ENCODE measurements around the gene MIP. TPM values are rescaled to one million over a fixed set of nuclear protein-coding genes. Genes with fewer than 3 reads are reported as not detected.

The MIP gene
- total and polyA plus RNA-seq, 2 of the 13 experiments (the other 11 are each of a cell fraction or from before 2014, with no cell fraction given): not detected

- no peak for TF ChIP-seq ZNF570 (CRISPR knock-in tag; IDR thresholded peaks at IDR 0.05; ENCODE audit: borderline replicate concordance)
- no peak for TF ChIP-seq CREB3 (CRISPR knock-in tag; IDR thresholded peaks at IDR 0.05)
- TF ChIP-seq NFIC (IDR thresholded peaks at IDR 0.05; ENCODE audit: low read length): no peak
- TF ChIP-seq MZF1 (CRISPR knock-in tag; IDR thresholded peaks at IDR 0.05; ENCODE audit: borderline replicate concordance): no peak
- no peak for TF ChIP-seq POLR2G (IDR thresholded peaks at IDR 0.05; ENCODE audit: low read depth, low read length)
- TF ChIP-seq ZBTB1 (CRISPR knock-in tag; IDR thresholded peaks at IDR 0.05; ENCODE audit: borderline replicate concordance): no peak
- TF ChIP-seq HBP1 (CRISPR knock-in tag; IDR thresholded peaks at IDR 0.05; ENCODE audit: low read depth): no peak
Observed at GRCh38 chr12:56425940-56426438, 28.5 kb downstream of the MIP start (continued).

DNA sequence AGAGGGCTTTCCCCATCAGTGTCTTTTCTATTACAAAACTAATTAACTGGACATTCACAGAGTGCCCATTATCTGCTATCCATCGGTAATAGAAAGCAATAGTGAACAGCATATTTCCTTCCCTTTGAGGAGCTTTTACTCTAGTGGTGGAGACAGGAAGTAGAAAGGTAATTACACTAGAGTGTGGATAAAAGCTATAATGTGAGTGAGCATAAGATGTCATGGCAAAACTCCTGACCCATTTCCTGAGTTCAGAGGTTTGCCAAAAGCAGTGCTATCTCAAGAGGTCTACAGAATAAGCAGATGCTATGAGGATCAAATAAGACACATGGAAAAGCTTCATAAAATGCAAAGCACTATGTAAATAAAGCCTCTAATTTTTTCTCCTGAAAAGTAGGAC, 29.3 kb downstream of the MIP start:
- no peak overlapping the region for H3K4me3 ChIP-seq (replicated peaks in 1 of 3; ENCODE audit: insufficient read depth in 1 of 3, low read depth in 2 of 3, low read length in 3 of 3)
- ChIA-PET POLR2A (no interaction called here), CTCF (ENCODE audit: low intra/inter-chr PET ratio, low total read pairs) (no interaction called here)
- DNase-seq (ENCODE audit: low spot score): no peak
- intact Hi-C loops (cut with micrococcal nuclease; ENCODE audit: unreplicated experiment) (no loop called here), in situ Hi-C loops (cut with HindIII; ENCODE audit: extremely low pct_ligation_motif_present, low pct_unique_long_range_greater_than_20kb) (no loop called here)
- H2AFZ ChIP-seq (ENCODE audit: low read length): no peak overlapping the region
- no peak for ATAC-seq
- H3K79me2 ChIP-seq (ENCODE audit: insufficient read depth, low read length): no peaks in the 10 kb centered on the region
- no peaks in the 10 kb centered on the region for H3K27me3 ChIP-seq (ENCODE audit: control insufficient read depth in 1 of 2, insufficient read depth in 2 of 2, low read length in 2 of 2)
- no peak for FAIRE-seq
- H3K4me1 ChIP-seq (ENCODE audit: insufficient read depth, low read length): no peaks in the 10 kb centered on the region
- peaks cover 11 to 72% of the 10 kb centered on the region in 2 experiments for H3K36me3 ChIP-seq (replicated peaks in 1 of 2; ENCODE audit: control insufficient read depth in 1 of 2, insufficient read depth in 2 of 2, low read length in 2 of 2)
- no peaks in the 10 kb centered on the region for H4K20me1 ChIP-seq (ENCODE audit: insufficient read depth, low read length)
- H3K4me2 ChIP-seq (ENCODE audit: low read depth, low read length): no peak overlapping the region
- H3K9me3 ChIP-seq (ENCODE audit: low read length): no peaks in the 10 kb centered on the region
- BruUV-seq (replicated peaks): no TSS peak
- no peak overlapping the region for H3K9ac ChIP-seq (ENCODE audit: insufficient read depth, low read depth, low read length)
- no peak overlapping the region for H3K27ac ChIP-seq (ENCODE audit: extremely low read length, insufficient read depth, low read length)
- 100% methylated on average over 1 of the region's 1 CpG for WGBS (ENCODE audit: low lambda C conversion rate)
- TF ChIP-seq ZNF205 (CRISPR knock-in tag; IDR thresholded peaks at IDR 0.05) (no peak), KLF9 (CRISPR knock-in tag; IDR thresholded peaks at IDR 0.05; ENCODE audit: low read depth) (no peak), HIVEP1 (CRISPR knock-in tag; IDR thresholded peaks at IDR 0.05) (no peak), TERF1 (CRISPR knock-in tag; IDR thresholded peaks at IDR 0.05) (no peak), FOXK1 (CRISPR knock-in tag; IDR thresholded peaks at IDR 0.05; ENCODE audit: borderline replicate concordance, low read depth) (no peak), BRD4 (CRISPR knock-in tag; IDR thresholded peaks at IDR 0.05) (no peak), ZNF274 (CRISPR knock-in tag; IDR thresholded peaks at IDR 0.05) (no peak), TCF12 (IDR thresholded peaks at IDR 0.05) (no peak), TCF12 (CRISPR knock-in tag; IDR thresholded peaks at IDR 0.05) (no peak), ZNF878 (CRISPR knock-in tag; IDR thresholded peaks at IDR 0.05) (no peak), ZNF672 (CRISPR knock-in tag; IDR thresholded peaks at IDR 0.05) (no peak), ZNF674 (CRISPR knock-in tag; IDR thresholded peaks at IDR 0.05; ENCODE audit: low read depth) (no peak), SMAD9 (CRISPR knock-in tag; IDR thresholded peaks at IDR 0.05) (no peak), SMARCE1 (IDR thresholded peaks at IDR 0.05; ENCODE audit: borderline replicate concordance) (no peak), NR3C1 (CRISPR knock-in tag; IDR thresholded peaks at IDR 0.05) (no peak)
- TF ChIP-seq, protein P1, sequence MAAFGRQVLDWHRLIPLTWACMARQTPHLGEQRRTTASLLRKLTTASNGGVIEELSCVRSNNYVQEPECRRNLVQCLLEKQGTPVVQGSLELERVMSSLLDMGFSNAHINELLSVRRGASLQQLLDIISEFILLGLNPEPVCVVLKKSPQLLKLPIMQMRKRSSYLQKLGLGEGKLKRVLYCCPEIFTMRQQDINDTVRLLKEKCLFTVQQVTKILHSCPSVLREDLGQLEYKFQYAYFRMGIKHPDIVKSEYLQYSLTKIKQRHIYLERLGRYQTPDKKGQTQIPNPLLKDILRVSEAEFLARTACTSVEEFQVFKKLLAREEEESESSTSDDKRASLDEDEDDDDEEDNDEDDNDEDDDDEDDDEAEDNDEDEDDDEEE (CRISPR knock-in tag; IDR thresholded peaks at IDR 0.05): no peak

Data from HepG2 (cell line).